Neural cell (in vitro differentiated cells): ENCODE results near the gene NEUROD1. TPM values are rescaled to one million over a fixed set of nuclear protein-coding genes. Genes with fewer than 3 reads are reported as not detected.
A peak's percentile ranks its signal among the peaks of the same experiment; 100 is the strongest.
"Not testable (repeated sequence)": the region's sequence is repeated elsewhere in the genome, so short reads cannot be mapped to it uniquely, and the experiment has no call there.

Experiments used
- H2AFZ ChIP-seq: fragments of 200-600, 300-800 bp; sonication (generic), shearing (Covaris generic); 2 replicates; pipeline ENCODE4 v1.6.0; 2014; ENCODE audit warnings: low read depth, mild to moderate bottlenecking, antibody characterized with exemption, low read length, moderate library complexity
- H3F3A ChIP-seq: fragments of 200-600 bp; shearing (Covaris generic); 2 replicates; pipeline ENCODE4 v1.6.1; 2016; ENCODE audit warnings: mild to moderate bottlenecking, moderate library complexity, mixed read lengths, antibody characterized with exemption, low read length; ENCODE audit not compliant: insufficient read depth, poor library complexity, severe bottlenecking
- H3K27ac ChIP-seq: fragments of 200-600, 300-800 bp; sonication (generic), shearing (Covaris generic); 2 replicates; pipeline ENCODE4 v1.5.1; 2014; ENCODE audit warnings: mild to moderate bottlenecking, low read length, moderate library complexity
- H3K27me3 ChIP-seq: fragments of 300-800, 200-600 bp; sonication (generic), shearing (Covaris generic); 2 replicates; pipeline ENCODE4 v1.6.0; 2014; ENCODE audit warnings: mild to moderate bottlenecking, low read depth, low read length, moderate library complexity; ENCODE audit not compliant: insufficient read depth
- H3K36me3 ChIP-seq: fragments of 300-800, 200-600 bp; sonication (generic), shearing (Covaris generic); 2 replicates; pipeline ENCODE4 v1.5.1; 2014; ENCODE audit warnings: mild to moderate bottlenecking, antibody characterized with exemption, low read length, moderate library complexity; ENCODE audit not compliant: insufficient read depth
- H3K4me2 ChIP-seq: fragments of 300-800, 200-600 bp; sonication (generic), shearing (Covaris generic); 2 replicates; pipeline ENCODE4 v1.6.0; 2014; ENCODE audit warnings: mild to moderate bottlenecking, low read length
- H3K4me3 ChIP-seq: fragments of 300-800, 200-600 bp; sonication (generic), shearing (Covaris generic); 2 replicates; pipeline ENCODE4 v1.5.1; 2014; ENCODE audit warnings: mild to moderate bottlenecking, low read length, moderate library complexity
- H3K79me2 ChIP-seq: fragments of 200-600 bp; shearing (Covaris generic); replicated peaks from 2 replicates; pipeline ENCODE4 v1.6.0; 2014; ENCODE audit warnings: mild to moderate bottlenecking, low read length, moderate library complexity; ENCODE audit not compliant: insufficient read depth
- H3K9ac ChIP-seq: fragments of 300-800, 200-600 bp; sonication (generic), shearing (Covaris generic); 2 replicates; pipeline ENCODE4 v1.6.1; 2016; ENCODE audit warnings: mild to moderate bottlenecking, low read length, mixed read lengths
- H3K9me2 ChIP-seq: fragments of 200-600 bp; shearing (Covaris generic); 2 replicates; pipeline ENCODE4 v1.6.1; 2016; ENCODE audit warnings: mild to moderate bottlenecking, low read length, mixed read lengths; ENCODE audit not compliant: insufficient read depth
- H3K9me3 ChIP-seq: fragments of 200-600, 300-800 bp; sonication (generic), shearing (Covaris generic); 2 replicates; pipeline ENCODE4 v1.6.1; 2016; ENCODE audit warnings: mild to moderate bottlenecking, mixed run types, low read length, moderate library complexity, mixed read lengths
- H4K20me1 ChIP-seq: fragments of 200-600 bp; shearing (Covaris generic); 2 replicates; pipeline ENCODE4 v1.6.1; 2016; ENCODE audit warnings: mild to moderate bottlenecking, mixed run types; ENCODE audit not compliant: insufficient read depth
- CTCF ChIP-seq: fragments of 450-650 bp; IDR thresholded peaks from 2 replicates; pipeline ENCODE4 v1.5.1; 2014; ENCODE audit warnings: antibody characterized with exemption, mild to moderate bottlenecking, moderate library complexity; ENCODE audit not compliant: poor library complexity, severe bottlenecking
- EP300 ChIP-seq: fragments of 450-650 bp; conservative IDR thresholded peaks from 2 replicates; pipeline ENCODE4 v1.6.1; 2014; ENCODE audit warnings: antibody characterized with exemption, mild to moderate bottlenecking, moderate library complexity; ENCODE audit not compliant: poor library complexity, severe bottlenecking
- EZH2 ChIP-seq: fragments of 200-600, 300-800 bp; shearing (Covaris generic), sonication (generic); IDR thresholded peaks from 2 replicates; pipeline ENCODE4 v1.6.1; 2014; ENCODE audit warnings: antibody characterized with exemption, low read length, borderline replicate concordance, mild to moderate bottlenecking; ENCODE audit not compliant: insufficient read depth, poor library complexity, severe bottlenecking
- MXI1 ChIP-seq: fragments of 450-650 bp; conservative IDR thresholded peaks from 2 replicates; pipeline ENCODE4 v1.6.1; 2014; ENCODE audit warnings: antibody characterized with exemption, mild to moderate bottlenecking; ENCODE audit not compliant: poor library complexity, severe bottlenecking
- POLR2AphosphoS5 ChIP-seq: IDR thresholded peaks from 2 replicates; pipeline ENCODE4 v1.6.1; 2012
- RAD21 ChIP-seq: fragments of 450-650 bp; conservative IDR thresholded peaks from 2 replicates; pipeline ENCODE4 v1.6.1; 2014; ENCODE audit warnings: antibody characterized with exemption, mild to moderate bottlenecking, moderate library complexity
- SMC3 ChIP-seq: fragments of 450-650 bp; conservative IDR thresholded peaks from 2 replicates; pipeline ENCODE4 v1.6.1; 2014; ENCODE audit warnings: antibody characterized with exemption, mild to moderate bottlenecking, moderate library complexity; ENCODE audit not compliant: poor library complexity
- TAF1 ChIP-seq: IDR thresholded peaks from 2 replicates; pipeline ENCODE4 v1.6.1; 2012; ENCODE audit warnings: low read depth
- polyA plus RNA-seq: library from polyadenylated mRNA; depleted of rRNA; stranded (reverse); fragments of >200 nt; gene quantifications from 2 replicates; pipeline ENCODE4 v1.2.3, GENCODE V29; 2014
- TF ChIP-seq, protein P1 (sequence below): IDR thresholded peaks from 2 replicates; pipeline ENCODE4 v1.6.1; 2012; ENCODE audit warnings: borderline replicate concordance

NEUROD1 gene
- polyA plus RNA-seq, 1 donor from 2014 or later, result not detected

GRCh38 chr2:181715033-181715630, 34.8 kb upstream of the NEUROD1 start:
- Histone ChIP-seq H3K4me3 (no peak overlapping the region), H2AFZ (no peak overlapping the region), H4K20me1 (no peaks in the 10 kb centered on the region), H3K79me2 (no peaks in the 10 kb centered on the region), H3K27ac (no peak overlapping the region), H3K27me3 (no peaks in the 10 kb centered on the region), H3K9me2 (no peaks in the 10 kb centered on the region), H3K9ac (no peak overlapping the region), H3K36me3 (no peaks in the 10 kb centered on the region), H3K4me2 (no peak overlapping the region), H3F3A (no peaks in the 10 kb centered on the region), H3K9me3 (no peaks in the 10 kb centered on the region)
- TF ChIP-seq SMC3 (peak; percentile 96), EZH2 (no peak), TAF1 (no peak), EP300 (no peak), RAD21 (peak; percentile 96), CTCF (peak; percentile 91), POLR2AphosphoS5 (no peak), MXI1 (no peak)
- TF ChIP-seq, protein P1, sequence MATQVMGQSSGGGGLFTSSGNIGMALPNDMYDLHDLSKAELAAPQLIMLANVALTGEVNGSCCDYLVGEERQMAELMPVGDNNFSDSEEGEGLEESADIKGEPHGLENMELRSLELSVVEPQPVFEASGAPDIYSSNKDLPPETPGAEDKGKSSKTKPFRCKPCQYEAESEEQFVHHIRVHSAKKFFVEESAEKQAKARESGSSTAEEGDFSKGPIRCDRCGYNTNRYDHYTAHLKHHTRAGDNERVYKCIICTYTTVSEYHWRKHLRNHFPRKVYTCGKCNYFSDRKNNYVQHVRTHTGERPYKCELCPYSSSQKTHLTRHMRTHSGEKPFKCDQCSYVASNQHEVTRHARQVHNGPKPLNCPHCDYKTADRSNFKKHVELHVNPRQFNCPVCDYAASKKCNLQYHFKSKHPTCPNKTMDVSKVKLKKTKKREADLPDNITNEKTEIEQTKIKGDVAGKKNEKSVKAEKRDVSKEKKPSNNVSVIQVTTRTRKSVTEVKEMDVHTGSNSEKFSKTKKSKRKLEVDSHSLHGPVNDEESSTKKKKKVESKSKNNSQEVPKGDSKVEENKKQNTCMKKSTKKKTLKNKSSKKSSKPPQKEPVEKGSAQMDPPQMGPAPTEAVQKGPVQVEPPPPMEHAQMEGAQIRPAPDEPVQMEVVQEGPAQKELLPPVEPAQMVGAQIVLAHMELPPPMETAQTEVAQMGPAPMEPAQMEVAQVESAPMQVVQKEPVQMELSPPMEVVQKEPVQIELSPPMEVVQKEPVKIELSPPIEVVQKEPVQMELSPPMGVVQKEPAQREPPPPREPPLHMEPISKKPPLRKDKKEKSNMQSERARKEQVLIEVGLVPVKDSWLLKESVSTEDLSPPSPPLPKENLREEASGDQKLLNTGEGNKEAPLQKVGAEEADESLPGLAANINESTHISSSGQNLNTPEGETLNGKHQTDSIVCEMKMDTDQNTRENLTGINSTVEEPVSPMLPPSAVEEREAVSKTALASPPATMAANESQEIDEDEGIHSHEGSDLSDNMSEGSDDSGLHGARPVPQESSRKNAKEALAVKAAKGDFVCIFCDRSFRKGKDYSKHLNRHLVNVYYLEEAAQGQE, result no peak

GRCh38 chr2:181711051-181711450, 30.7 kb upstream of the NEUROD1 start:
- not testable (repeated sequence) for H3K9me2 ChIP-seq, H3K79me2 ChIP-seq, H3K27ac ChIP-seq, H3K9me3 ChIP-seq, H4K20me1 ChIP-seq, H3K9ac ChIP-seq, H3K27me3 ChIP-seq, H3K4me2 ChIP-seq, H3F3A ChIP-seq, H3K4me3 ChIP-seq, H3K36me3 ChIP-seq, H2AFZ ChIP-seq

DNA sequence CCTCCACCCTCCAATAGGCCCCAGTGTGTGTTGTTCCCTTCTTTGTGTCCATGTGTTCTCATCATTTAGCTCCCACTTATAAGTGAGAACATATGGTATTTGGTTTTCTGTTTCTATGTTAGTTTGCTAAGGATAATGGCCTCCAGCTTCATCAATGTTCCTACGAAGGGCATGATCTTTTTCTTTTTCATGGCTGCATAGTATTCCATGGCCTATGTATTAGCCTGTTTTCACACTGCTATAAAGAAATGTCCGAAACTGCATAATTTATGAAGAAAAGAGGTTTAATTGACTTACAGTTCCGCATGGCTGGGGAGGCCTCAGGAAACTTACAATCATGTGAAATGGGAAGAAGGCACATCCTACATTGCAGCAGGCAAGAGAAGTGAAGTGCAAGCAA, 22.2 kb upstream of the NEUROD1 start:
- H3K27me3 ChIP-seq, H3K9ac ChIP-seq: not testable (repeated sequence)

More for the DNA sequence above, 22.2 kb upstream of the NEUROD1 start:
- H3K79me2 ChIP-seq, H3K36me3 ChIP-seq, H4K20me1 ChIP-seq, H3K9me3 ChIP-seq, H3K4me3 ChIP-seq, H3K27ac ChIP-seq, H3K4me2 ChIP-seq, H3K9me2 ChIP-seq, H3F3A ChIP-seq, H2AFZ ChIP-seq: not testable (repeated sequence)
